ENCODE data around the gene C2CD2. TPM values are rescaled to one million over a fixed set of nuclear protein-coding genes. Genes with fewer than 3 reads are reported as not detected.

Gene C2CD2
- total RNA-seq, 1 experiment from 2014 or later: 13.6 TPM

GRCh38 chr21:41894511-41894910 is 59.3 kb downstream of the C2CD2 start:
- no peak for DNase-seq
- H3K27ac Mint-ChIP-seq (ENCODE audit: unreplicated experiment): no peak overlapping the region
- CTCF ChIA-PET: no interaction called here
- peaks cover 9% of the 10 kb centered on the region for H3K4me1 Mint-ChIP-seq (ENCODE audit: low read depth, unreplicated experiment)
- H3K27me3 Mint-ChIP-seq (ENCODE audit: unreplicated experiment): no peaks in the 10 kb centered on the region
- intact Hi-C loops (cut with micrococcal nuclease; ENCODE audit: unreplicated experiment): no loop called here
- H3K4me3 Mint-ChIP-seq (ENCODE audit: low read depth, unreplicated experiment): no peak overlapping the region
- H3K9me3 Mint-ChIP-seq (ENCODE audit: low read depth, unreplicated experiment): no peaks in the 10 kb centered on the region
- no peak for TF ChIP-seq CTCF (IDR thresholded peaks at IDR 0.05; ENCODE audit: unreplicated experiment)
- H3K36me3 Mint-ChIP-seq (ENCODE audit: insufficient read depth, unreplicated experiment): peaks cover 5% of the 10 kb centered on the region
- no TSS peak for BruUV-seq (replicated peaks)

- no TSS peak for BruUV-seq (replicated peaks)
- CTCF ChIA-PET: no interaction called here
- DNase-seq: no peak
- H3K4me3 Mint-ChIP-seq (ENCODE audit: low read depth, unreplicated experiment): no peak overlapping the region
- TF ChIP-seq CTCF (IDR thresholded peaks at IDR 0.05; ENCODE audit: unreplicated experiment): no peak
- peaks cover 5% of the 10 kb centered on the region for H3K36me3 Mint-ChIP-seq (ENCODE audit: insufficient read depth, unreplicated experiment)
- intact Hi-C loops (cut with micrococcal nuclease; ENCODE audit: unreplicated experiment): no loop called here
- no peak overlapping the region for H3K27ac Mint-ChIP-seq (ENCODE audit: unreplicated experiment)
- no peaks in the 10 kb centered on the region for H3K9me3 Mint-ChIP-seq (ENCODE audit: low read depth, unreplicated experiment)
- H3K27me3 Mint-ChIP-seq (ENCODE audit: unreplicated experiment): no peaks in the 10 kb centered on the region
- H3K4me1 Mint-ChIP-seq (ENCODE audit: low read depth, unreplicated experiment): peaks cover 9% of the 10 kb centered on the region
Observed at GRCh38 chr21:41892726-41893125, 61.1 kb downstream of the C2CD2 start.

GRCh38 chr21:41891132-41891531 is 62.7 kb downstream of the C2CD2 start:
- intact Hi-C loops (cut with micrococcal nuclease; ENCODE audit: unreplicated experiment): no loop called here
- Mint-ChIP-seq H3K27ac (ENCODE audit: unreplicated experiment) (no peak overlapping the region), H3K36me3 (ENCODE audit: insufficient read depth, unreplicated experiment) (peaks cover 5% of the 10 kb centered on the region), H3K4me3 (ENCODE audit: low read depth, unreplicated experiment) (no peak overlapping the region), H3K27me3 (ENCODE audit: unreplicated experiment) (no peaks in the 10 kb centered on the region), H3K4me1 (ENCODE audit: low read depth, unreplicated experiment) (peaks cover 9% of the 10 kb centered on the region), H3K9me3 (ENCODE audit: low read depth, unreplicated experiment) (no peaks in the 10 kb centered on the region)
- CTCF ChIA-PET: interaction anchor here (1.3 kb wide), 1 partner anchor 11 kb away, joined by 5 read pairs; no protein-coding TSS in a partner anchor
- no TSS peak for BruUV-seq (replicated peaks)
- TF ChIP-seq CTCF (IDR thresholded peaks at IDR 0.05; ENCODE audit: unreplicated experiment): no peak
- peak; percentile 8 for DNase-seq

GRCh38 chr21:41890355-41890754 is 63.5 kb downstream of the C2CD2 start:
- Mint-ChIP-seq H3K27me3 (ENCODE audit: unreplicated experiment) (no peaks in the 10 kb centered on the region), H3K4me1 (ENCODE audit: low read depth, unreplicated experiment) (peaks cover 9% of the 10 kb centered on the region), H3K36me3 (ENCODE audit: insufficient read depth, unreplicated experiment) (peaks cover 5% of the 10 kb centered on the region), H3K4me3 (ENCODE audit: low read depth, unreplicated experiment) (no peak overlapping the region), H3K27ac (ENCODE audit: unreplicated experiment) (no peak overlapping the region), H3K9me3 (ENCODE audit: low read depth, unreplicated experiment) (no peaks in the 10 kb centered on the region)
- CTCF ChIA-PET: interaction anchor here (1.3 kb wide), 1 partner anchor 12 kb away, joined by 5 read pairs; no protein-coding TSS in a partner anchor
- intact Hi-C loops (cut with micrococcal nuclease; ENCODE audit: unreplicated experiment): no loop called here
- no TSS peak for BruUV-seq (replicated peaks)
- no peak for TF ChIP-seq CTCF (IDR thresholded peaks at IDR 0.05; ENCODE audit: unreplicated experiment)
- no peak for DNase-seq

All from Calu3 (cell line).